GM12878 (cell line): ENCODE data around the gene RAB4B. TPM values are rescaled to one million over a fixed set of nuclear protein-coding genes. Genes with fewer than 3 reads are reported as not detected.

Source experiments
- ATF7 ChIP-seq: fragments of 450-650 bp; IDR thresholded peaks from 2 replicates; pipeline ENCODE4 v1.6.1; 2016; ENCODE audit warnings: low read depth, mild to moderate bottlenecking
- BACH1 ChIP-seq: fragments of 450-650 bp; IDR thresholded peaks from 2 replicates; pipeline ENCODE4 v1.6.1; 2017; ENCODE audit warnings: mild to moderate bottlenecking, borderline replicate concordance
- ESRRA ChIP-seq: IDR thresholded peaks from 2 replicates; pipeline ENCODE4 v1.6.1; 2012; ENCODE audit warnings: mild to moderate bottlenecking, low read length, improper control_type of control experiment
- ETV6 ChIP-seq, 2 experiments: fragments of 450-650 bp in 1 of 2; IDR thresholded peaks in 1 of 2; conservative IDR thresholded peaks in 1 of 2; 2 replicates each; pipeline ENCODE4 v1.6.1; 2014; ENCODE audit warnings: antibody characterized with exemption in 1 of 2, borderline replicate concordance in 1 of 2, low read depth in 1 of 2, mild to moderate bottlenecking in 1 of 2, moderate library complexity in 1 of 2
- EZH2 ChIP-seq: IDR thresholded peaks from 2 replicates; pipeline ENCODE4 v1.6.1; 2012; ENCODE audit warnings: low read depth, mild to moderate bottlenecking, control low read depth, inconsistent platforms, low read length, borderline replicate concordance; ENCODE audit not compliant: control insufficient read depth
- IRF3 ChIP-seq: fragments of 450-650 bp; IDR thresholded peaks from 2 replicates; pipeline ENCODE4 v1.6.1; 2014; ENCODE audit warnings: mild to moderate bottlenecking
- JUNB ChIP-seq: IDR thresholded peaks from 2 replicates; pipeline ENCODE4 v1.6.1; 2016; ENCODE audit warnings: antibody characterized with exemption, mild to moderate bottlenecking
- MTA2 ChIP-seq: fragments of 450-650 bp; IDR thresholded peaks from 2 replicates; pipeline ENCODE4 v1.6.1; 2016; ENCODE audit warnings: low read depth, mild to moderate bottlenecking, moderate library complexity
- MXI1 ChIP-seq: fragments of 150-350 bp; IDR thresholded peaks from 2 replicates; pipeline ENCODE4 v1.6.1; 2011; ENCODE audit warnings: low read depth, mild to moderate bottlenecking, inconsistent platforms, low read length, improper control_type of control experiment
- NFIC ChIP-seq: IDR thresholded peaks from 2 replicates; pipeline ENCODE4 v1.6.1; 2012; ENCODE audit warnings: low read depth, mild to moderate bottlenecking, inconsistent platforms, low read length, moderate library complexity
- NR2C2 ChIP-seq: IDR thresholded peaks from 2 replicates; pipeline ENCODE4 v1.6.1; 2011; ENCODE audit warnings: borderline replicate concordance, low read depth; ENCODE audit not compliant: control insufficient read depth, insufficient read length
- POLR2A ChIP-seq: IDR thresholded peaks from 2 replicates; pipeline ENCODE4 v1.6.1; 2011; ENCODE audit warnings: low read depth, mild to moderate bottlenecking, low read length
- RB1 ChIP-seq: fragments of 450-650 bp; formaldehyde crosslinking; IDR thresholded peaks from 2 replicates; pipeline ENCODE4 v1.6.1; 2017; ENCODE audit warnings: mild to moderate bottlenecking, borderline replicate concordance
- SMARCA5 ChIP-seq: fragments of 450-650 bp; IDR thresholded peaks from 2 replicates; pipeline ENCODE4 v1.6.1; 2017; ENCODE audit warnings: mild to moderate bottlenecking
- ZNF592 ChIP-seq: fragments of 450-650 bp; IDR thresholded peaks from 2 replicates; pipeline ENCODE4 v1.6.1; 2017; ENCODE audit warnings: mild to moderate bottlenecking, moderate library complexity
- polyA plus RNA-seq, 11 experiments: library from polyadenylated mRNA; depleted of rRNA in 4 of 11; unstranded in 6 of 11; stranded (reverse) in 5 of 11; fragments of >200 nt; fragmentation: Nextera tagmentation in 4 of 11; fragmentation: Illumina TruSeq in 1 of 11; extraction: Ambion mirVana in 4 of 11; extraction: Trizol in 1 of 11; gene quantifications; 1 replicate in 1 of 11; 2 replicates in 10 of 11; pipeline versions ENCODE4 v1.2.1 to v1.2.3, GENCODE V29; 2011 to 2016; ENCODE audit warnings: inconsistent platforms in 2 of 11, missing spikeins in 2 of 11, low read depth in 1 of 11
- total RNA-seq, 4 experiments: library from RNA; depleted of rRNA in 3 of 4; stranded (reverse); fragments of >200 nt in 3 of 4; fragmentation: Illumina TruSeq in 1 of 4; extraction: Trizol in 1 of 4; gene quantifications; 2 replicates each; pipeline versions ENCODE4 v1.2.1 to v1.2.3, GENCODE V29; 2013 to 2021
- TF ChIP-seq, protein P1 (sequence below): fragments of 450-650 bp; formaldehyde crosslinking; IDR thresholded peaks from 2 replicates; pipeline ENCODE4 v1.4.0; 2020; ENCODE audit warnings: mild to moderate bottlenecking, moderate library complexity
- TF ChIP-seq, protein P2 (sequence below): fragments of 450-650 bp; IDR thresholded peaks from 2 replicates; pipeline ENCODE4 v1.6.1; 2017; ENCODE audit warnings: antibody characterized with exemption, mild to moderate bottlenecking, moderate library complexity

Gene RAB4B
- total and polyA plus RNA-seq, 10 of the 15 experiments (the other 5 are each of a cell fraction or from before 2014, with no cell fraction given): 0.60 to 51.5 (median 27.7) TPM

DNA sequence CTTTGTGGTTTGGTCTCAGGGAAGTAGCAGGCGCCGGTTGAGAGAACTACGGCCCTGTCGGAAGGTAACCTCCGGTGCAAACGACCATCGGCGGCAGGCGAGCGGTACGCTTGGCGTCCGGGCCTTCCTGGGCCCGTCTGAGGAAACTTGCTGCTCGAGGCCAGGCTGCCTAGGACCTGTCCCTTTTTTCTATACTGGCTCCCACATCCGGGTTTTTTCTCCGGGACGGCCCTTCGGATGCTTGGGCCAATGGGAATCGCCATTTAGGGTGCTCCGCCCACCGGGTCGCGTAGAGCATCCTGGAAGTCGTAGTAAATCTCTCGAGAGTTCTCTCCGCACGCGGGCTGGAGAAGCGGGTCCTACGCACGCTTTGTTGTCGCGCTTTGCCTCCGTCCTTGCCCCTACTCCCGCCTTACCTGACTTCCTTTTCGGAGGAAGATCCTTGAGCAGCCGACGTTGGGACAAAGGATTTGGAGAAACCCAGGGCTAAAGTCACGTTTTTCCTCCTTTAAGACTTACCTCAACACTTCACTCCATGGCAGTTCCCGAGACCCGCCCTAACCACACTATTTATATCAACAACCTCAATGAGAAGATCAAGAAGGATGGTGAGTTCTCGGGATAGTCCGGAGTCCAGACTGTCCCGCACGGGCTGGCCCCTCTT is 27.0 kb upstream of the RAB4B start, which contains the start of gene SNRPA (continued):
- peak; percentile 77; the same call in 1 of the 2 replicates for TF ChIP-seq MXI1
- TF ChIP-seq ZNF592: no peak
- TF ChIP-seq IRF3: no peak
- no peak for TF ChIP-seq BACH1
- TF ChIP-seq, protein P1, sequence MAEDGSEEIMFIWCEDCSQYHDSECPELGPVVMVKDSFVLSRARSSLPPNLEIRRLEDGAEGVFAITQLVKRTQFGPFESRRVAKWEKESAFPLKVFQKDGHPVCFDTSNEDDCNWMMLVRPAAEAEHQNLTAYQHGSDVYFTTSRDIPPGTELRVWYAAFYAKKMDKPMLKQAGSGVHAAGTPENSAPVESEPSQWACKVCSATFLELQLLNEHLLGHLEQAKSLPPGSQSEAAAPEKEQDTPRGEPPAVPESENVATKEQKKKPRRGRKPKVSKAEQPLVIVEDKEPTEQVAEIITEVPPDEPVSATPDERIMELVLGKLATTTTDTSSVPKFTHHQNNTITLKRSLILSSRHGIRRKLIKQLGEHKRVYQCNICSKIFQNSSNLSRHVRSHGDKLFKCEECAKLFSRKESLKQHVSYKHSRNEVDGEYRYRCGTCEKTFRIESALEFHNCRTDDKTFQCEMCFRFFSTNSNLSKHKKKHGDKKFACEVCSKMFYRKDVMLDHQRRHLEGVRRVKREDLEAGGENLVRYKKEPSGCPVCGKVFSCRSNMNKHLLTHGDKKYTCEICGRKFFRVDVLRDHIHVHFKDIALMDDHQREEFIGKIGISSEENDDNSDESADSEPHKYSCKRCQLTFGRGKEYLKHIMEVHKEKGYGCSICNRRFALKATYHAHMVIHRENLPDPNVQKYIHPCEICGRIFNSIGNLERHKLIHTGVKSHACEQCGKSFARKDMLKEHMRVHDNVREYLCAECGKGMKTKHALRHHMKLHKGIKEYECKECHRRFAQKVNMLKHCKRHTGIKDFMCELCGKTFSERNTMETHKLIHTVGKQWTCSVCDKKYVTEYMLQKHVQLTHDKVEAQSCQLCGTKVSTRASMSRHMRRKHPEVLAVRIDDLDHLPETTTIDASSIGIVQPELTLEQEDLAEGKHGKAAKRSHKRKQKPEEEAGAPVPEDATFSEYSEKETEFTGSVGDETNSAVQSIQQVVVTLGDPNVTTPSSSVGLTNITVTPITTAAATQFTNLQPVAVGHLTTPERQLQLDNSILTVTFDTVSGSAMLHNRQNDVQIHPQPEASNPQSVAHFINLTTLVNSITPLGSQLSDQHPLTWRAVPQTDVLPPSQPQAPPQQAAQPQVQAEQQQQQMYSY (CRISPR knock-in tag): no peak
- TF ChIP-seq MTA2: no peak
- no peak for TF ChIP-seq ATF7
- peak; percentile 56; the same call in 1 of the 2 replicates for TF ChIP-seq ESRRA
- TF ChIP-seq POLR2A: peak; percentile 72
- no peak for TF ChIP-seq NR2C2
- TF ChIP-seq EZH2: no peak
- TF ChIP-seq ETV6 (conservative IDR thresholded peaks at IDR 0.05 in 1 of 2, IDR thresholded peaks at IDR 0.05 in 1 of 2; ENCODE audit: borderline replicate concordance in 1 of 2, low read depth in 1 of 2): no peak
- no peak for TF ChIP-seq NFIC
- TF ChIP-seq JUNB: no peak
- TF ChIP-seq RB1: no peak; the same call in none of the 2 replicates
- TF ChIP-seq, protein P2, sequence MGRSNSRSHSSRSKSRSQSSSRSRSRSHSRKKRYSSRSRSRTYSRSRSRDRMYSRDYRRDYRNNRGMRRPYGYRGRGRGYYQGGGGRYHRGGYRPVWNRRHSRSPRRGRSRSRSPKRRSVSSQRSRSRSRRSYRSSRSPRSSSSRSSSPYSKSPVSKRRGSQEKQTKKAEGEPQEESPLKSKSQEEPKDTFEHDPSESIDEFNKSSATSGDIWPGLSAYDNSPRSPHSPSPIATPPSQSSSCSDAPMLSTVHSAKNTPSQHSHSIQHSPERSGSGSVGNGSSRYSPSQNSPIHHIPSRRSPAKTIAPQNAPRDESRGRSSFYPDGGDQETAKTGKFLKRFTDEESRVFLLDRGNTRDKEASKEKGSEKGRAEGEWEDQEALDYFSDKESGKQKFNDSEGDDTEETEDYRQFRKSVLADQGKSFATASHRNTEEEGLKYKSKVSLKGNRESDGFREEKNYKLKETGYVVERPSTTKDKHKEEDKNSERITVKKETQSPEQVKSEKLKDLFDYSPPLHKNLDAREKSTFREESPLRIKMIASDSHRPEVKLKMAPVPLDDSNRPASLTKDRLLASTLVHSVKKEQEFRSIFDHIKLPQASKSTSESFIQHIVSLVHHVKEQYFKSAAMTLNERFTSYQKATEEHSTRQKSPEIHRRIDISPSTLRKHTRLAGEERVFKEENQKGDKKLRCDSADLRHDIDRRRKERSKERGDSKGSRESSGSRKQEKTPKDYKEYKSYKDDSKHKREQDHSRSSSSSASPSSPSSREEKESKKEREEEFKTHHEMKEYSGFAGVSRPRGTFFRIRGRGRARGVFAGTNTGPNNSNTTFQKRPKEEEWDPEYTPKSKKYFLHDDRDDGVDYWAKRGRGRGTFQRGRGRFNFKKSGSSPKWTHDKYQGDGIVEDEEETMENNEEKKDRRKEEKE: no peak
- no peak for TF ChIP-seq SMARCA5
